HPDE6-E6E7 (cell line): ENCODE data around the gene TOM1L2.
"Not testable (repeated sequence)": the region's sequence is repeated elsewhere in the genome, so short reads cannot be mapped to it uniquely, and the experiment has no call there.

ENCODE experiments used
- DNase-seq: peaks from one replicate; pipeline ENCODE4 v3.0.0; 2011; ENCODE audit warnings: missing footprints; ENCODE audit errors: extremely low spot score

TOM1L2 gene

GRCh38 chr17:17970699-17971430 lies 1.3 kb downstream of the TOM1L2 start:
- DNase-seq: no peak

DNA sequence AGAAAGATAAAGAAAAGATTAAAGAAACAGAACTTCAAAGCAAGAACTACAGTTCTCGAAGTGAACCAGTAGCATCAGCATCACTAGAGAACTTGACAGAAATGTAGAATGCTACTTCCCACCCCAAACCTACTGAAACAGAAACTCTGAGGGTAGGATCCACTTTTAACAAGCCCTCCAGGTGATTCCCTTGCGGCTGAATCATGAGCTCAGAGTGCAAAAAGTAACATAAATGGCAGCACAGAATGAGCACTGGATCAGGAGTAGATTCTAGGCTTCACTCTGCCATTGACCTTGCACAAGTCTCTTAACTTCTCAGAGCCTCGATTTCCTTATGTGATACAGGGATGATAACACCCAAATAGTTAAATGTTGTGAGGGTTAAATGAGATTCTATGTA lies 5.8 kb downstream of the TOM1L2 start:
- no peak for DNase-seq

GRCh38 chr17:17965152-17965721 lies 7.0 kb downstream of the TOM1L2 start:
- DNase-seq: no peak

DNA sequence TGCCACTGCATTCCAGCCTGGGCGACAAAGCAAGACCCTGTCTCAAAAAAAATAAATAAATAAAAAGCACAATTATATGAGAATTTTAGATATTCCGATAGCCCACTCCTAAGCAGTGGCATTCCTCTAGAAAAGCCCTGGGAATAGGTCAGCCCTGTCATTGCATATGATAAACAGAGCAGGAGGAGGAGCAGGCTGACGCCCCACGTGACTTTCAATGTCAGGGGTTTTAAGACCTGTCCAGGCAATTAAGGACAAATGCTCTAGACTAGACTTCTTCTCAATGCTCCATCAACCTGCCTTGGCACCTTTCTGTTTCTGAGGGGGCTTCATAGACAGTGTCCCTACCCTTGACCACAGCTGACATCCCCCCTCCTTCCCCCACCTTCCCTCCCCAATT lies 7.5 kb downstream of the TOM1L2 start:
- DNase-seq: no peak

DNA sequence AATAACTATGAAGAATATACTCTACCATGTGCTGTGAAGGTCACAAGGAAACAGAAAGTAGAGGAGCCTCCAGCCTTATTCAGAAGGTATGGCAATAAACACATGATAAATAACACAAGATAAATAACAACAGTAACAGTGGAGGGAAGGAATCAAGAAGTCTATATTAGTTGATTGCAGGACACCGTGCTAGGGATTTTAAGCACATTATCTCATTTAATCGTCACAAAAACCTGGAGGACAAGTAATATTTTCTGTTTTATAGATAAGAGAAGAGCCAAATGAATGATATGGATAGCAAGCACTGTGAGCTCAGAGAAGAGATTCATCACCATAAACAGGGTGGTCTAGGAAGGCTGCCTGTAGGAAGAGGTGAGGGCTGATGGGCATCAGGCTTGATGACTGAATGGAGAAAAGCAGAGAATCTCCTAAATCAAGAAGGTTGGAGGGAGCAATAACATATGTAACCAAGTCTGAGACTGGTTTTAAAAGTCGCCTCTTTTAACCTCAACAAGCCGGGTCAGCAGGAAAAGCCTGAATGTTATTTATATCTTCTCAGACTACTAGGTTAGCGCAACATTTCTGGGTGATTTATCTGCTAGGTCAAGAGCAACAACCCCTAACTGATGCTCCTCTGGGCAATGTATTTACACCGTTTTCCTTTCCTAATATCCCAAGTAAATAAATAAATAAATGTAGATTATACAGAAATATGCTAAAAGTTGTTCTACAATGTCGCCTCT lies 8.3 kb downstream of the TOM1L2 start:
- no peak for DNase-seq

DNA sequence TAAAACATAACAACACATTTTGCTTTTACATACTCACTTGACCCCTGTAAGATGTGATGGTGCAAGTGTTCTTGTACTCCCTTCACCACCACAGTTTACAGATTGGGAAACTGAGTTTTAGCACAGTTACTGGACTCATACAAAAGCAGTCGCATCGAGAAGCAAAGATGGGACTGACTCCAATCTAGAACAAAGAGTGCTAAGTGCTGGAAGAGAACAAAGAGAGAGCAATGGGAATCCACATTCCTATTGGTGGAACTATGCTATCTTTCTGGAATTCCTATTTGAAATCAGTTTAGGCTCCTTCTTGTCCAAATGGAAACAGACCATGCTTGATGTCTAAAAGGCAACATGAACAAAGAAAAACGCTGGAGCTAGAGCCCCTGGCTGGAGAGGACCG lies 9.1 kb downstream of the TOM1L2 start:
- DNase-seq: no peak

- DNase-seq: no peak
Measured at GRCh38 chr17:17960500-17961030, 11.6 kb downstream of the TOM1L2 start.

GRCh38 chr17:17959520-17960361 lies 12.5 kb downstream of the TOM1L2 start:
- no peak for DNase-seq

- no peak for DNase-seq
Measured at GRCh38 chr17:17958982-17959381, 13.2 kb downstream of the TOM1L2 start.

DNA sequence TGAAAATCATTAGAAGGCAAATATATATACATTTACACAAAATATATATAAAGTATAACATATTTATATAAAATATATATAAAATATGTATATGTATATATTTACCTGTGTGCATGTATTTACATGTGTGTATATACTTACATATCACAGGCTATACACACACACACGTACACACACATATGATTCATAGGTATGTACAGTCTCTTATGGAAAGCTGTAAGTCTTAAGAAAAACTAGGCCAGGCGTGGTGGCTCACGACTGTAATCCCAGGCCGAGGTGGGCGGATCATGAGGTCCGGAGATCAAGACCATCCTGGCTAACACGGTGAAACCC lies 14.7 kb downstream of the TOM1L2 start:
- no peak for DNase-seq

DNA sequence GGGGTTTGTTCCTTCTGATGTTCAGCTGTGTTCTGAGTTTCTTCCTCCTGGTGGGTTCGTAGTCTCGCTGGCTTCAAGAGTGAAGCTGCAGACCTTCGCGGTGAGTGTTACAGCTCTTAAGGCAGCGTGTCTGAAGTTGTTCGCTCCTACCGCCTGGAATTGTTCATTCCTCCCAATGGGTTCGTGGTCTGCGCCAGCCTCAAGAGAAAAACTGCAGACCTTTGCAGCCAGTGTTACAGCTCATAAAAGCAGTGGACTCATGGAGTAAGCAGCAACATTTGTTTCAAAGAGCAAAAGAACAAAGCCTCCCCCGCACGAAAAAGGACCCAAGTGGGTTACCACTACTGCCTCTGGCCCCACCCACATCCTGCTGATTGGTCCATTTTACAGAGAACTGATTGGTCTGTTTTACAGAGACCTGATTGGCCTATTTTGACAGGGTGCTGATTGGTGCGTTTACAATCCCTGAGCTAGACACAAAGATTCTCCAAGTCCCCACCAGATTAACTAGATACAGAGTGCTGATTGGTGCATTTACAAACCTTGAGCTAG lies 16.3 kb downstream of the TOM1L2 start:
- not testable (repeated sequence) for DNase-seq

- no peak for DNase-seq
Measured at GRCh38 chr17:17954079-17954478, 18.1 kb downstream of the TOM1L2 start.

DNA sequence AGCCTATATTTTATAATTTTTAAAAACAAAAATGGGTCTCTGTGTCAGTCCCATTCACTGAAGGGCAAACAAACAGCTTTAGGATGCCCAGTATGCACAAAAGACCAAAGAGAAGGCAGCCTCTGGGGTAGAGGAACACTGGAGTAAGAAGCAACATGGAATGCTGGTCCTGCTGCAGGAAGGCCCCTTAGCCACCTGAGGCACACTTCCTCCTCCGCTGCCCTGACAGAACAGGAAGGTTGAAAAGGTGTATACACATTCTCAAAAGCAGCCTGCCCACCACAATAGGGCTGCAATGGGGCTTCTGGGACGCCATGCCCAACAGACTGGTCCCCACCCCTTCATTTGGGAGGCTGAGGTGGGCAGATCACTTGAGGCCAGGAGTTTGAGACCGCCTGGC lies 19.5 kb downstream of the TOM1L2 start:
- DNase-seq: no peak

- no peak for DNase-seq
Measured at GRCh38 chr17:17951524-17951923, 20.7 kb downstream of the TOM1L2 start.

GRCh38 chr17:17950806-17951205 lies 21.4 kb downstream of the TOM1L2 start:
- DNase-seq: no peak

- no peak for DNase-seq
Measured at GRCh38 chr17:17950347-17950746, 21.9 kb downstream of the TOM1L2 start.

DNA sequence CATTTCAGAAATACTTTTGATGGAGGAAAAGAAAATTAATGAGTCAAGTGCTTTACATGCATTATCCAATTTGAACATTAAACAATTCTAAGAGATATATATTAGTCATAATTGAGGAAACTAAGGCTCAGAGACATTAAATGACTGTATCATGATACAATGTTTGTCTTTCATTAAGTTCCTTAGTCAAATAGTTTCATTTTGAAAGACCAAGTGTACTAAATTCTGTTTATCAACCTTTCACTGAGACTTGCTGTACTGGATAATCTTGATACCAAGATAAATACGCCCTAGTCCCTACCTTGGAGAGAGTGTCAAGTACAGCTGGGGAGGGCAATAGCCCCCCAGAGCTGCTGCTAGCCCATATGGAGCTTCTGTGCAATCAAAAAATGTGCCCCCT lies 24.2 kb downstream of the TOM1L2 start:
- no peak for DNase-seq

DNA sequence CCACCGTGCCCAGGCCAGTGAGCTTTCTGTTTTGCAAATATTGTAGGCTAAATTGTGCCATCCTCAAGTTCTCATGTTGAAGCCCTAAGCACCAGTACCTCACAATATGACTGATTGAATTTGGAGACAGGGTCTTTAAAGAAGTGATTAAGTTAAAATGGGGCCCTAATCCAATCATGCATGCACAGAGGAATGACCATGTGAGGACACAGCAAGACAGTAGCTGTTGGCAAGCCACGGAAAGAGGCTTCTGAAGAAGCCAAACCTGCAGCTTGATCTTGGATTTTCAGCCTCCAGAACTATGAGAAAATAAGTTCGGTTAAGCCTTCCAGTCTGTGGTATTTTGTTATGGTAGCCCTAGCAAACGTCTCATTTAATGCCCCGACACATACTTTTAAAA lies 24.9 kb downstream of the TOM1L2 start:
- DNase-seq: no peak

DNA sequence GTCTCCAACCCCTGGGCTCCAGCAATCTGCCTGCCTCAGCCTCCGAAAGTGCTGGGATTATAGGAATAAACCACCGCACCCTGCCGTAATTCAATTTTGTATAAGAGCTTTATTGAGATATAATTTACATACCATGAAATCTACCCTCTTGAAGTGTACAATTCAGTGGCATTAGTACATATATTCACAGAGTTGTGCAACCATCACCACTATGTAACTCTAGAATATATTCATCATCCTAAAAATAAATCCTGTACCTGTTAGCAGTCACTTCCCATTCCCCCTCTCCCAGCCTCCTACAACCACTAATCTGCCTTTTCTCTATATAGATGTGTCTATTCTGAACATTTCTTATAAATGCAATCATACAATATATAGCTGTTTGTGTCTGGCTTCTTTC lies 26.1 kb downstream of the TOM1L2 start:
- DNase-seq: no peak

- DNase-seq: no peak
Measured at GRCh38 chr17:17944743-17945142, 27.5 kb downstream of the TOM1L2 start.

DNA sequence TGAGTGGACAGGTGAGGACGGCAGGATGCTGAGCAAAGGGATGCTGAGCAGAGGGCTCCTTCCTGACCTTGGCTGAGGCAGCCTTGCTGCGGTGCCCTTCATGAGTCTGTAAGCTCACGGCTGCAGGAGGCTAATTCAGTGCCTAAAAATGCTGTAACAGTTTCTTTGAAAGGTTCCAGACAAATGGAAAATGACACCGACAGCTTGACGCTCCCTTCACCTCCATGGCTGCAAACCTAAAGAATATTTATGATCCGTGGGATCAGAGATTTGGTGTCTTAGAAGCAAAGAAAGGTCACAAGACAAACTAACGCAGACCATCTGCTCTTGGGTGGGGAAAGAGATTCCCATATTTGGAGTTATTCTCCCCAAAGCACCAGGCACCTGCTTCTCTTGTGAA lies 28.0 kb downstream of the TOM1L2 start:
- no peak for DNase-seq
